ENCODE data around the gene CWF19L1. TPM values are rescaled to one million over a fixed set of nuclear protein-coding genes. Genes with fewer than 3 reads are reported as not detected.
A peak's percentile ranks its signal among the peaks of the same experiment; 100 is the strongest.

CWF19L1 gene
- total and polyA plus RNA-seq, 2 of the 13 experiments (the other 11 are each of a cell fraction or from before 2014, with no cell fraction given) = 13.6 to 42.1 TPM

- TF ChIP-seq RXRA (CRISPR knock-in tag; IDR thresholded peaks at IDR 0.05) = no peak
- TF ChIP-seq RAD21 (CRISPR knock-in tag; IDR thresholded peaks at IDR 0.05) = no peak
- no peak for TF ChIP-seq IRF9 (CRISPR knock-in tag; IDR thresholded peaks at IDR 0.05; ENCODE audit: borderline replicate concordance)
- no peak for TF ChIP-seq TSC22D2 (CRISPR knock-in tag; IDR thresholded peaks at IDR 0.05; ENCODE audit: borderline replicate concordance)
- no peak for TF ChIP-seq ZNF703 (CRISPR knock-in tag; IDR thresholded peaks at IDR 0.05; ENCODE audit: borderline replicate concordance)
- TF ChIP-seq ZNF33A (CRISPR knock-in tag; IDR thresholded peaks at IDR 0.05; ENCODE audit: borderline replicate concordance) = no peak
- peak; percentile 65; the same call in 1 of the 2 replicates for TF ChIP-seq HOXA5 (CRISPR knock-in tag; IDR thresholded peaks at IDR 0.05)
- TF ChIP-seq HDAC1 (CRISPR knock-in tag; IDR thresholded peaks at IDR 0.05) = 0 out of 2 replicates have a peak, but pooled peaks have one; percentile 29
- peak; percentile 63 for TF ChIP-seq HMG20A (CRISPR knock-in tag; IDR thresholded peaks at IDR 0.05; ENCODE audit: borderline replicate concordance)
- TF ChIP-seq ZHX2 (IDR thresholded peaks at IDR 0.05; ENCODE audit: low read depth) = no peak
- no peak for TF ChIP-seq ZHX2 (CRISPR knock-in tag; IDR thresholded peaks at IDR 0.05; ENCODE audit: borderline replicate concordance)
- no peak for TF ChIP-seq DRAP1 (CRISPR knock-in tag; IDR thresholded peaks at IDR 0.05)
- peak; percentile 66 for TF ChIP-seq SAP130 (CRISPR knock-in tag; IDR thresholded peaks at IDR 0.05; ENCODE audit: low read depth)
- no peak for TF ChIP-seq ZNF674 (CRISPR knock-in tag; IDR thresholded peaks at IDR 0.05; ENCODE audit: low read depth)
- TF ChIP-seq BCL6 (CRISPR knock-in tag; IDR thresholded peaks at IDR 0.05) = peak; percentile 48
- no peak for TF ChIP-seq ZNF556 (CRISPR knock-in tag; IDR thresholded peaks at IDR 0.05; ENCODE audit: borderline replicate concordance)
- peak; percentile 53; the same call in 1 of the 2 replicates for TF ChIP-seq FOXK2 (IDR thresholded peaks at IDR 0.05)
- no peak for TF ChIP-seq GLMP (CRISPR knock-in tag; IDR thresholded peaks at IDR 0.05; ENCODE audit: borderline replicate concordance)
- TF ChIP-seq HNRNPLL (IDR thresholded peaks at IDR 0.05; ENCODE audit: low read depth, low read length, poor library complexity, severe bottlenecking) = no peak
- no peak for TF ChIP-seq ELF4 (CRISPR knock-in tag; IDR thresholded peaks at IDR 0.05; ENCODE audit: borderline replicate concordance)
- TF ChIP-seq MAFG (CRISPR knock-in tag; IDR thresholded peaks at IDR 0.05) = no peak
Observed at GRCh38 chr10:100183481-100183880, 84.0 kb downstream of the CWF19L1 start (continued).

Measured in HepG2 (cell line).